ENCODE data around the gene RNF31. TPM values are rescaled to one million over a fixed set of nuclear protein-coding genes. Genes with fewer than 3 reads are reported as not detected.

The RNF31 gene
- total and polyA plus RNA-seq, 9 donors = 19.2 to 74.4 (median 52.3) TPM

GRCh38 chr14:24132061-24132685, 15.1 kb upstream of the RNF31 start:
- WGBS, 3 donors = 70 to 75% (median 72%) methylated on average over 22 to 24 of the region's 24 CpGs
- H3K4me3 ChIP-seq = no peak overlapping the region
- no peaks in the 10 kb centered on the region for H3K27me3 ChIP-seq
- no peak overlapping the region for H3K27ac ChIP-seq
- H3K4me1 ChIP-seq (ENCODE audit: insufficient read depth) = peaks cover 7% of the 10 kb centered on the region
- TF ChIP-seq CTCF (IDR thresholded peaks at IDR 0.05) (no peak), POLR2A (IDR thresholded peaks at IDR 0.05) (no peak), EP300 (IDR thresholded peaks at IDR 0.05) (no peak)
- no peaks in the 10 kb centered on the region for H3K9me3 ChIP-seq
- DNase-seq = peak in 1 of 5 donors; percentile 39
- no peaks in the 10 kb centered on the region for H3K36me3 ChIP-seq
- intact Hi-C loops (cut with DNase I) = no loop called here

GRCh38 chr14:24132976-24133375, 14.3 kb upstream of the RNF31 start:
- WGBS, 3 donors = 91 to 98% (median 94%) methylated on average over 2 of the region's 2 CpGs
- no peaks in the 10 kb centered on the region for H3K27me3 ChIP-seq
- no peak overlapping the region for H3K27ac ChIP-seq

GRCh38 chr14:24133735-24134134, 13.6 kb upstream of the RNF31 start:
- no peak for DNase-seq
- 90 to 94% (median 93%) methylated on average over 1 of the region's 1 CpG for WGBS, 3 donors
- TF ChIP-seq CTCF (IDR thresholded peaks at IDR 0.05) = no peak
- no peak for TF ChIP-seq EP300 (IDR thresholded peaks at IDR 0.05)
- Histone ChIP-seq H3K36me3 (no peaks in the 10 kb centered on the region), H3K4me3 (no peak overlapping the region), H3K9me3 (no peaks in the 10 kb centered on the region), H3K27ac (no peak overlapping the region), H3K27me3 (no peaks in the 10 kb centered on the region), H3K4me1 (ENCODE audit: insufficient read depth) (peaks cover 7% of the 10 kb centered on the region)
- intact Hi-C loops (cut with DNase I) = no loop called here

More at GRCh38 chr14:24132976-24133375, 14.3 kb upstream of the RNF31 start:
- Histone ChIP-seq H3K36me3 (no peaks in the 10 kb centered on the region), H3K4me1 (ENCODE audit: insufficient read depth) (peaks cover 7% of the 10 kb centered on the region), H3K4me3 (no peak overlapping the region), H3K9me3 (no peaks in the 10 kb centered on the region)
- intact Hi-C loops (cut with DNase I) = no loop called here
- no peak for DNase-seq
- no peak for TF ChIP-seq POLR2A (IDR thresholded peaks at IDR 0.05)
- TF ChIP-seq CTCF (IDR thresholded peaks at IDR 0.05) = no peak
- no peak for TF ChIP-seq EP300 (IDR thresholded peaks at IDR 0.05)

- DNase-seq = no peak
- no peaks in the 10 kb centered on the region for H3K9me3 ChIP-seq
- WGBS, 3 donors = 2 to 4% (median 2%) methylated on average over 9 of the region's 9 CpGs
- TF ChIP-seq EP300 (IDR thresholded peaks at IDR 0.05) = no peak
- TF ChIP-seq POLR2A (IDR thresholded peaks at IDR 0.05) = no peak
- TF ChIP-seq CTCF (IDR thresholded peaks at IDR 0.05) = no peak
- no peaks in the 10 kb centered on the region for H3K27me3 ChIP-seq
- peaks cover 11% of the 10 kb centered on the region for H3K4me1 ChIP-seq (ENCODE audit: insufficient read depth)
- peak overlapping the region in 1 of 2 donors; percentile 43 for H3K27ac ChIP-seq
- intact Hi-C loops (cut with DNase I) = no loop called here
- no peaks in the 10 kb centered on the region for H3K36me3 ChIP-seq
- peak overlapping the region; percentile 83 for H3K4me3 ChIP-seq
Measured at GRCh38 chr14:24135584-24135833, 11.8 kb upstream of the RNF31 start.

Data from ovary (tissue), 9 donors.